HG03025 (cell line): Measurements from ENCODE around the gene FOXP1.
A peak's percentile ranks its signal among the peaks of the same experiment; 100 is the strongest.

Experiments used
- ATAC-seq: cut with Tn5 transposase; IDR thresholded peaks from one replicate; pipeline ENCODE4 v1.9.1; 2021; ENCODE audit warnings: mild to moderate bottlenecking, moderate library complexity; ENCODE audit not compliant: unreplicated experiment, low FRiP score

Gene FOXP1

DNA sequence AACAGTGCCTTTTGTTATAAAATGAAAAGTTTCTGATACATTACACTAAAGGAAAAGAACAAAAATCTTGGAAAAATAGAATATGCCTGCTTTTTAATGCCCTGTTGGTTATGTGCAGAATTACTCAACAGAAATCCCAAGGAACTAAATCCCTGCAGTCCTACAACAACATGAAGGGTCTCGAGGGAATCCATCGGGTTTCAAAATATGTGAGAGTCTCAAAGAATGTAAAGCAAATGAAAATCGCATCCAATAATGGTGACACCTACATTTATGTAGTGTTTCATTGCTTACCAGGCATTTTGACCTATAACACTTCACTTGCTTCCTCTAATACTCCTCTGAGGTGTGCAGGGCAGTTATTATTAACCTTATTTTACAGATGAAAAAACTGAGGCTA is 411.3 kb downstream of the FOXP1 start:
- no peak for ATAC-seq

DNA sequence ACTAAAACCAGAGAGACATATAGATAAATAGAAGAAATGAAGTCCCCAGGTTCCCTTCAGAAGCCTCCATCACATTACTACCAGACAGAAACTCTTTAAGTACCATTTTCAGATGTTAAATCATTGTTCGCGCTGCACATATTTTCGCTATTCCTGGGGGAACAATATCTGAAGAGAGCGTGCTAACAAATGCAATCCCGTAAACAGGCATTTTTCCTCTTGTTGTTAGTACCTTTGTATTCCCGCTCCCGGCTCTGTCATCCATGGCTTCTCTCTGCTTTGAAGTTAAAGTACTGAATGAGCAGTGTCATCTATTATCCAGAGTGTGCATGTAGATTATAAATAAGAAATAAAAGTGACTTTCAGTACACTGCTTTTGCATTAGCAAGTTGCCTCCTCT is 412.3 kb downstream of the FOXP1 start:
- ATAC-seq = no peak

DNA sequence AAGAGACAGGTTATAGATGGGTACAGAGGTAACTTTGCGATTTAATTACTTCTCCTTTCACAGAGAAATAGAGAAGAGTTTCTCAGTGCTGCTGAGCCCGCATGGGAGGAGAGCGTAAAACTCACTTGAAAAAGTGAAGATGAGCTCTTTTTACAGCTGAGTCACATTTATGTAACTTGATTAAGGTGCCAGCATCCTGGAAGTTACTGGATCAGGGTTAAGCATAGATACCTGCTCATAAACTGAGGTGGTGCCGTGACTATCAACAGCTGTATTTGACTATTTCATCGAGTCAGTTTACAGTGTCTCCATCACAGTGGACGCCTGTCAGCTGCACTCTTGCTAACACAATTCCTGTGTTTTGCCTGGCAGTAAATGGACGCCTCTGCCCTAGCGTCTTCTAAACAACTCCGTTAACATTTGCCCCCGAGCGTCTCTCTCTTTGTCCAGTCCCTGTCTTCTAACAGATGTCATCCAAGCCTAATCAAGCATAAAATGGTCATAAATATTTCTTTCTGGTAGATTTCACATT is 414.6 kb downstream of the FOXP1 start:
- ATAC-seq = no peak

DNA sequence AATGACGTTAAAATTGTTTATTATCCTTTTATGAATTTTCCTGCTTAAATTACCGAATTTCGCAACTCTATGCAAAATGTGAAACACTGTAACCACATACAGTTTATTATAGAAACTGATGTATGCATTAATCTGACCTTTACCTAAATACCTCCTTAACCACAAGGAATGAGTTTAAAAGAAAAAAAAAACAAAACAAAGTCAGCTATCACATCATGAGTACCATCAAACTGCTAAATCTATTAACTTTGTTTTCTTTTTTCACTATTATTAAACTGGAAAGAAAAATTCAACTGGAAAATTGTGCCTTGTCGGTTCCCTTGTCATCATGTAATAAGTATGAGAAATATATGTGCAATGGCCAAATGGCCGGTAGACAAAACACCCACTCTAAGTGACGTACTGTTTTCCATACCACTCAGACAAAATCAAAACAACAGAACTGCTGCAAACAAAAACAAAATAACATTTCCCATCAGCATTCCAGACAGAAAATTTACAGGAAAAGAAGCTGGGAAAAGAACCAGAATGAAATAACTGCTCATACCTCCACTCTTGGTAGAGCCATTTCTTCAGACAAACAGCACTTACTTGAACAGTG is 415.3 kb downstream of the FOXP1 start:
- no peak for ATAC-seq

DNA sequence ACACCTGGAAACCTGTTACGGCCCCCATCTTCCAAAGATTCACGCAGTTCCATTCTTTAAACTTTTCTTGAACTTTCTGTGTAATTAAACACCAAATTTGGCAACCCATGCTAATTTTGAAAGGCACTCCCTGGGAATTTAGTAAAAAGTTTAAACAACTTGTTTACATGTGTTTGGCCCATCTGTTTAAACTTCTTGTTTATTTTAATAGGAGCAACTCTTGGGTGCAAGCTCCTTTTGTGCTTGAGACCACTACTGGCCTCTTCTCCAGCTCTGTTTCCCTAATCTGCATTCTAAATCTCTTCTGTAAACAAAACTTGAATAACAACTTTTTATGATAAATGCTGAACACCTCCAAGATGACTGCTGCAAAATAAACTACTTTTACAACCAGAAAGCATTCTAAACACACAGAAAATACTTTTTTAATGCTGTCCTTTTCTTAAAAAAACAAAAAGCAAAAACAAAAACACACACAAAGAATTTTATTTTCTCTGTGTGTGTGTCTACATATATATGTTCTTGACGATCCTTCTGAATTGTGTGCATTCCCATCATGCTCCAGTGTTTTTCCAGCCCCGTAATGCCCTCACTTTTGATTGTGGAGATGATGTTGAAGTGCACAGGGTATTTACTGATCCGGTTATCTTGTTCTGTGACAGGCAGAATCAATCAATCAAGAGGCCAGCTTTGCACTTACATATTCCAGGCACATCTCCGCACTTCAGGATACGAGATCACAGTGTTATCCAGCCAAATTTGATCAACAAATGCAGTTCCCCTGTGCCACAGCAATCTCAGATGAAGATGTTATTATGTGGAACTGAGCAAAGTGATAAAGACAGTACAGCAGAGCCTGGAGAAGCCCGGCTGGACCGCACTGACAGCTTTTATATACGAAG is 416.9 kb downstream of the FOXP1 start:
- ATAC-seq = no peak

DNA sequence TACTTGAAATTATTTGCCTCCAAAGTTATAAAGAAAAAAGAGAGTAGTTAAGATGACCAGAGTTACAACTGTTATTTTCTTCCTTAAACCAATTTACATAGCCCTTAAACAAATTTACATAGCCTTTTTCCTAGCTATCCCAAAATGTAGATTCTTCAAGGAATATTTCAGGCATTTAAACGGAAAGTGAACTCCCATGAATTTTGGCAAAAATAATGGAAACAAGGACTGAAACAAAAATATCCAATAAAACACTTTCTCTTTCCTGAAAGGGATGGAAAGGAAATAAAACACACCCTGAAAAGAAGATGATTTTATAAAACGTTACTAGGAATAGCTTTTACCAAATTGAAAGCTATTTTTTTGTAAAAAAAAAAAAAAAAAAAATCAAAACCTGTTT is 418.6 kb downstream of the FOXP1 start:
- ATAC-seq = no peak

DNA sequence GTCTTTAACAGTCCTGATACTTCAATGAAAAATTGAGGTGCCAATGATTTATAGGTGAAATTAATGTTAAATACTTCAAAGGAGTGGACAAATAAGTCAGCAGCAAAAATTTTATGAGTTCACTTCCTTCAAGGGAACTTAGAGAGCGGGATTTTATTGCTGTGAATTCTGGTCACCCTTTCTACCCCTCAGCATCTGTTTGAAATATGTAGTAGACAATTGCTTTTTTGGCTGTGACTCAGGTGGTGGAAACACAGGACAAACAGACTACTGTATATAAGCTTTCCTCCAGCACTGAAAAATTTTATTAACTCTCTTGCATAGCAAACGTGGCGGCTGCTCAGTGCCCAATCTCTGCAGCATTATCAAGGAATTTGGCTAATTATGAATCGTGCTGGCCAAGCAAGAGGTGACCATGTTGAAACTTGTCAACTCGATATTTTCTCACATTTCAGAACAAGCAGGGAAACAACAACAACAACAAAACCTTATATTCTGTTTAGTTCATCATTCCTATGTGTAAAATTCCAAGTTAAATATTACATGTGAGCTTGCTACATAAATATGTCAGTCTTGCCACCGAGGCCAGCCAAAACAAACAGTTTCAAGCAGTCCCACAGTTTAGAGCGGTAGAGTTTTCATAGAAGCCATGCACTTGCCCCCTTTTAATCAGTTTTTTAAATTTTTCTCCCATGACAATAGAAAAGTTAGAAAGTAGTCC is 420.2 kb downstream of the FOXP1 start:
- no peak for ATAC-seq

DNA sequence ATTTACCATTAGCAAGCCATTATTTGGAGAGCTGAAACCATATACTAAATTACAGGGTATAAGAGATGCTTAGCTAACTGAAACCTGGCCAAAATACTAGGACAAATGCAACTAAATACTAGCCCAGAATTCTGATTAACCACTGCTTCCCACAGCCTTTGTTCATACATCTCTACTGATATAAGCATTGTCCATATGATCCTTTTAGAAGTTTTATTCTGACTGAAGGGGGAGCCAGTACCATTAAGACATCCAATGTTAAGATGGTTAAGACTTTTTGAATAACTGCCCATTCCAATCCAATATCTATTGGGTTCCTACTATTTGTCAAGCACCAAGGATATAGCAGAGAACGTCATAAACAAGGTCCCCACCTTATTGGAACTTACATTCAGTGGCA is 421.3 kb downstream of the FOXP1 start:
- ATAC-seq = no peak

DNA sequence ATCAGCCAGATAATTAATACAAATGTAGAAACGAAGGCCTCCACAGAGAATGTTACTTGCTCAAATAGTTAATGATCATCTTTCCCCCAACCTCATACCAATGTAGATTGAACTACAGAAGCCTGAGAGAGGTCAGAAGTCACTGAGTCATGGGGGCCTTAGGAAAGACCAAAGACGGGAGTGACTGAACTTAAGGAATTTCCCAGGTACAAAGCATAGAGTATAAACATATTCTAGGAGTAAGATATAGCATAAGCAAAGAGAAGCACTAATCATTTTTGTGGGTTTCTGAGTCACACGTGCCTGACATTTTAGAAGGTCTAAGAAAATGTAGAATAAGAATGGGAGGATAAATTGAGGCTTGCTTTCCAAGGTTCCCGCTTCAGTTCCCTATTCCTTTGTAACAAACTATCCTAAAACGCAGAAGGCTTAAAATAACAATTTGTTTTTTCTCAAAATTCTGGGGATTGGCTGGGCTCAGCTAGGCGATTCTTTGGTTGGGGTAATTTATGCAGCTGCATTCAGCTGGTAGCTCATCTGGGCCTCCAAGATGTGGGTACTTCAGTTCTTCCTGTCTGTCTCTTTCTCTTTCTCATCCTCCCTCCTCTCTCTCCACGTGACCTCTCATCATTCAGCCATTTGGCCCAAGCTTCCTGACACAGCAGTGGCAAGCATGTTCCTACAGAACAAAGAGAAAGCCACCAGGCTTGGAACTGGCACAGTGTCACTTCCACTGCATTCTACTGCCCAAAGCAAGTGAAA is 422.6 kb downstream of the FOXP1 start:
- no peak for ATAC-seq

DNA sequence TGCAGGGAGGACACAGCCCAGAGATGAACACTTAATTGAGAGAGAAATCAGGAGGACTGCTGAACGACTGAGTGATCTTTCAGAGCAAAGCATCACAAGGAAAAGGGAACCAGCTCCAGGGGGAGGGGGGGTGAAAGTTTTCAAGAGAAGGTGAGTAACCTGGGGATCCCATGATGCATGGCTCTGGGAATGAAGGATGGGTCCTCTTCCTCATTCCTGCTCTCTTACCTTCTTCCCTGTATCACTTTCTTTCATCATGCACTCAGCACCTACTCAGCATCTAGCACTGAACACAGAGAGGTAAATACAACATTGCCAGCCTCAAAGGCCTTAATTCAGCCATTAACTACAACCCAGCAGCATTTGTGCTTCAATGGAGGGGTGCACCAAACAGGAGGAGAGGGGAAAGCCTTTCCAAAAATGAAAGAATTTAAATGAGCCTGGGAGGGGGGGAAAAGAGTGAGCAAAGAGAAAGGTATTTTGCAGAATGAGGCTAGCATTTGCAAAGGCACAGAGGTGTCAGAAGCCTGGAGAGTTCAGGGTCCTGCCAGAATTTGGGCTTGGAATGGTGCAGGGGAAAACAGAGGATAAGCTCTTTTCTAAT is 427.4 kb downstream of the FOXP1 start:
- no peak for ATAC-seq

DNA sequence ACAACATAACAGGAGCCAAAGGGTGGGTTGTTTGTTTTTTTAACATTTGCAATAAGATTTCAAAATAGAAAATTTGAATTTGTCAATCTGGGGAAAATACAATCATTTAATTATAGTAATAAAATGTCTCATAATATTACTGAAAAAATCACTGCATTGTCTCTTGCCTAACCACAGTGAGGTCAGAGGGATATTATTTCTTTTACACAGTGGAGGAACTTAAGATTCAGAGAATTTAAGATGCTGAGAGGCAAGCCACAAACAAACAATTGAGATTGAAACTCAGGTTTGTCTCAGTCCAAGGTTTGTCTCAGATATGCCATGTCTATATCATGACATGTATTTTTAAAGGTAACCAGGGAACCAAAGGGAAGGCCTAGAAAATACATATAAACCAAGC is 428.7 kb downstream of the FOXP1 start:
- no peak for ATAC-seq

DNA sequence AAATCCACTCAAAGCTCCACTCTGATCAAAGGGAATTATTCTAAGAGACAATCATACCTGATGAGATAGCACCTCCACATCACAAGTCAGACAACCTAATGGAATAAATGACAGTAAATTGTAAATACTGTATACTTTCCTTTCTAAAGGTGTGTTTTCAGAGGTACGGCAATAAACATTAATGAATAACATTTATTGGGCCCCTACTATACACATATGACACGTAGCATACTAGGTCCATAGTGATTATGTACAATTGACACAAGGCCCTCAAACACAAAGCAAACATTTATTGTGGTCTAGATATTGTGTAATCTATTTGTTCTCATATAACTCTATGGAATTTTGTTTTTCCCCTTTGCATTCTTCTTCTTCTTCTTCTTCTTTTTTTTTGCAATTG is 429.8 kb downstream of the FOXP1 start:
- ATAC-seq = no peak

DNA sequence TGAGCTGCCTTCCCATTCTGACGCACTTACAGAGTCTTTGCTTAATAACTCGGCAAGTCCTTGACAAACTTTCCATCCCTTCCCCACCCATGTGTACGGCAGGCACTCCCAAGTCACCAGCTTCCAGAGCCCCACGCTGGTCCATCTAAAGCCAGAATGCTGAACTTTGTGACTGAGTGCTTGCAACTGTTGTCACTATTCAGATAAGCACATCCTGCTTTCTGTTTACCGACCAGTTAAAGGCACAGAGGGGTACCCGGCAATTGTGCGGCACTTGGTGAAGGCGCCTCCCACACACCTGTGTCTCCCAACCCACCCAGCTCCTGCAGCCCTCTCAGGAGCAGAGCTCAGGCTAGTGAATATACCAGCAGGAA is 430.6 kb downstream of the FOXP1 start:
- ATAC-seq = no peak

DNA sequence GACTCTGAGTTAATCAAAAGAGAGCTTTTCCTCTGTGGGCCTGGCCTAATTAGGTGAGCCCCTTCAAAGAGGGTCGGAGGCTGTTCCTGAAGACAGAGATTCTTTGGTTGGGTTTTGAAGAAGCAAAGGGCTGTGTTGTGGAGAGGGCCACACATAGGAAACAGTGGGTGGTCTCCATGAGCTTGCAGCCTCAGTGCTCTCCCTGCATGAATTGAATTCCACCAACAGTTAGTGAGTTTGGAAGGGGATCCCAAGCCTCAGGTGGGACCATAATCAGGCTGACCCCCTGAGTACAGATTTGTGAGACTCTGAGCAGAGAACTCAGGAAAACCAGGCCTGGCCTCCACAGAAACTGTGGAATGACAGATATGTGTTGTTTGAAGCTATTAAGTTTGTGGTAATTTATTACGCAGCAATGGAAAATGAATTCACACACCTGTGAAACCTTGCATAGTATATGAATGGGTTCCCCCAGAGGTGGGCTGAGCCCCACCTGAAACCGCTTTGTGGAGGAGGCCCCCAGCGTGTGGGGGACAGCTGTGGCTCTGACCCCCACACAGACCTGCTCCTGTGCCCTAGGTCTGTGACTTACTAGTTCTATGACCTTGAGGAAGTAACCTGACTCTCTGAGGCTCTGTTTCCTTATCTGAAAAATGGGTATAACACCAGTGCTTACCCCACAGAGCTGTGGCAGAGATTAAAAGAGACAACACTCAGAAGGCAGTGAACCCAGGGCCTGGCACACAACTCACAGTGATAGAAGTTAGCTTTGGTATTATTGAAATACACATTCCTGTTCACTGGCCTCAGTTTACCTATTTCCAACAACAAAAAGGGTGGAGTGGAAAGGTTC is 431.3 kb downstream of the FOXP1 start:
- ATAC-seq = no peak

DNA sequence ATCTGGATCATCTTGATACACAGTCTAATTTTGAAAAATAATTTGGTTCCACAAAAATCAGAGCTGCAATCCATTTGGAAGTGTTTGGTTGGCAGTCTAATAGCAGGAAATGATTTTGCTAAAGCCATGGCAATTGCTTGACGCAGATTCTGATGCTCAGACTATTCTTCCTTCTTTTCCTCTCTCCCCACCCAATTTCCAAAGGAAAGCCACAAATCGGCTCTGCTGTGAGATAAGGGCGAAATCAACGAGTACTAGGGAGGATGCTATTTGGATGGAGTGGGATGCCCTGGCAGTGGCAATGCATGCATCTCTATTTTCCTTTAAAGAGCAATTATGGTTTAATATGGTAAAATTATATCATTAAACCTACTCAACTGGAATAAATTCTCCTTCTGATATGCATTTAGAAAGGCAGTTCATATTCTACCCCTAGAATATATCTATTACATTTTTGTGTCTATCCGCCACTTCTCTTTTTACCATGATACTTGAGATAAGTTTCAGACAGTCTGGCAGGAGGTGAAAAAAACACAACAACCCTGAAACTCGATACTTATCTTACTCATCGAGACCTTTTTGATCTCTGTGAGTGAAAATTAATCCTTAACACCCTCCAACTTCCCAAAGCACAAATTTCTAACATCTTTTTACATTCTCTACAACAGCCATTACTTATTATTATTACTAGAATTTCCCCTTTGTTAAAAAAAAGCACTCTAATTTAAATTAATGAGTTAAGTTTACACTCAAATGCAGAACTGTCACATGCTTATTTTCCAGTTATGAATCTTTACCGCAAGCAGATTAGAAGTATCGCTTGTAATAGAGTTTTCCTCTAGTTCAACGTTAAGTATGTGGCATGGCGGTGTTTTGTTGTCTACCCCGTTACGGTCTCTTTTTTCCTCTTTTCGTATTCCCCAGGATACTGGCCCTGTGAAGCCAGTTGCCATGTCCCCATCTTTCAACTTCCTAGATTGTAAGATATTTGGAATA is 433.3 kb downstream of the FOXP1 start:
- peak; percentile 53 for ATAC-seq

DNA sequence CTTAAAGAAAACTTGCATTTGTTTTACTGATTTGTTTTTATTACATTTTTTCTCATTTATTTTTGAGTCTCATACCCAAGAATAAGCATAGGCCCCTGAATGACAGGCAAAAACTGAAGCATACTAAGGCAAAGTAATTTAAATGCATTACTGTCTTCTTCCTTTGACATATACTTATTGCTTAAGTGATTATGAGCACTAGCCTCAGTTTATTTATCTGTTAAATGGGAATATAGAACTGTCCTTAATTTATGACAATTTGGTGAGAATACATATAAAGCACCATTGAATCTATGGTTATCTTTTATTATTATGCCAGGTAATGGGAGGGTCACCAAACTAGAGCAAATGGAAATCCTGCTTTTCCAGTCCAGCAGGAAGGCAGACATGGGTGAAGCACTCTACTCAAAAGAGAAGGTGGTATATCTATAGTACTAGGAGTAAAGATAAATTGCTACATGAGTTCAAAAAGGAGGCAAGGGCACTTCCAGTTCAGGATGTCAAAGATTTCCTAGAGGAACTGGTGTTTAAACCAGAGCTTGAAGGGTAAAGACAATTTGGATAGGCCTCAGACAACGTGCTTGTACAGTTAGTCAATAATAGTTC is 435.0 kb downstream of the FOXP1 start:
- no peak for ATAC-seq

DNA sequence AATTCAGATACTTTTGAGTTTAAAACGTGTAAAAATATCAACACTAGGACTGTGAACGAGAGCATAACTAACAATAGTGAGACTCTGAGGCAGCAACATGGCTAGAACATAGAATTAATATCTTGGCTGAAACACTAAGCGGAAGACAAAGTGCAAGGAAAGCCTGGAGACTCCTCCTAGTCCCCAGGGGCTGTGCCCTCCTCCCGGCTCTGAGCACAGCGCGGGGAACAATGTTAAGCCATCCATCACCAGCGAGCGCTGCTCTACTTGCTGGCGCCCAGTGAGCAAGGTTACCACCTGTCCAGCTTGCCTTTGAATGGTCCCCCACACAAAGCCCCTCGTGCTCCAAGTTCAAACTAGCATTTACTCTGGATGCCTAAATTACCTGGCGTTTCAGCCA is 436.9 kb downstream of the FOXP1 start:
- ATAC-seq = no peak

DNA sequence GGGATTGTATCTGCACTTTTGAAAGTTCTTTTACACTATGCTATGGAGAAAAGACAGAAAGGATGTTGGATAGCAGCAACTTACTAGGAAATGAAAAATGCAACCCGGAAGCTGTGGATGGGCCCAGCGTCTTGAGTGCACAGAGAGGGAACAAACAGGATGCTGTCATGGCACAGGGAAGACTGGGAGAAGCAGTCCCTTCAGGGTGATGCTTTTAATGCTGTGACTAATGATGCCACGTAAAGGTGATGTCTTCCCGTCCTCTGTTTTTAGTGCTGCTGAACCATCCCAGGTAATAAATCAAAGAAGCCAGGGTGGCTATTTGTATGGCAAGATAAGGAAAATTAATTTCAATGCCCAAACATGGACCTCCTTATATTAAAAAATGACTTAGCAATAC is 437.6 kb downstream of the FOXP1 start:
- ATAC-seq = no peak
